GM15510 (cell line): Measurements from ENCODE around the gene CTAGE9.

Source experiments
- POLR2A ChIP-seq: IDR thresholded peaks from 3 replicates; pipeline ENCODE4 v1.6.1; 2011; ENCODE audit warnings: borderline replicate concordance; ENCODE audit not compliant: insufficient read length; ENCODE audit errors: extremely low read depth

The CTAGE9 gene

GRCh38 chr6:131692031-131692430, 18.8 kb downstream of the CTAGE9 start:
- no peak for TF ChIP-seq POLR2A

GRCh38 chr6:131688286-131688685, 22.5 kb downstream of the CTAGE9 start:
- no peak for TF ChIP-seq POLR2A

GRCh38 chr6:131687022-131687421, 23.8 kb downstream of the CTAGE9 start:
- no peak for TF ChIP-seq POLR2A

DNA sequence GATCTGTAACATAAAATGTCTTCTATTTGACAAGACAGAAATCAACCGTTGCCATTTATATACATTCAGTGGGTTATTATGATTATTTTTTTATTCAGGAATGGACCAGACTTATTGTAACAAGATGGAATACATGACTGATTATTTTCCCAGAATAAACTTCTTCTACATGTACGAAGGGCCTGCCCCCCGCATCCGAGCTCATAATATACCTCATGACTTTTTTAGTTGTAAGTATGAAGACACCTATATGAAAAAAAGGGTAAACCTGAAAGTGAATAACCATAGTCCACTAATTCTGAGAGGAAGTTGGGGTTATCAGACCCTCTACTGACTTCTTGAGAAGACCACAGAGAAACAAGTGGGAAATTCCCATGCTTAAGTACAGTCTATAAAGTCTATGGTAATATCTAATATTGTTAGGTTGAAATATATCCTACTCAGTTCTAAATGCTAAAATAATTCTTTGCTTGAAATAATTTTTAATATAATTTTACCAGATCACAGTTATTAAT, 25.5 kb downstream of the CTAGE9 start:
- no peak for TF ChIP-seq POLR2A

- no peak for TF ChIP-seq POLR2A
These were observed 27.3 kb downstream of the CTAGE9 start for GRCh38 chr6:131683479-131683878.

GRCh38 chr6:131682442-131682841, 28.4 kb downstream of the CTAGE9 start:
- TF ChIP-seq POLR2A = no peak

DNA sequence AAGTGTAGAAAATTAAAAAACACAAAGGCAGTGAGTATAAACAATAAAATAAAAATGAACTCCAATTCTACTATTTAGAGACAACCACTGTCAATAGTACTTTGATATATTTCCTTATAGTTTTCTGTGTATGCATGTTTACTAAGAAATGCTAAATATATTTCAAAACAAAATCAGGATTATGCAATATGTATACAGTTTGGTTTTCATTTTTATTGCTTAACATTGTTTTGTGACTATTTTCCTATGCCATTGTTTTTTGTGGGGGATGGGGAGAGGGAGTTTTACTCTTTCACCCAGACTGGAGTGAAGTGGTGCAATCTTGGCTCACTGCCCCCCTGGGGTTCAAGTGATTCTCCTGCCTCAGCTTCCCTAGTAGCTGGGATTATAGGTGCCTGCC, 29.2 kb downstream of the CTAGE9 start:
- TF ChIP-seq POLR2A = no peak

DNA sequence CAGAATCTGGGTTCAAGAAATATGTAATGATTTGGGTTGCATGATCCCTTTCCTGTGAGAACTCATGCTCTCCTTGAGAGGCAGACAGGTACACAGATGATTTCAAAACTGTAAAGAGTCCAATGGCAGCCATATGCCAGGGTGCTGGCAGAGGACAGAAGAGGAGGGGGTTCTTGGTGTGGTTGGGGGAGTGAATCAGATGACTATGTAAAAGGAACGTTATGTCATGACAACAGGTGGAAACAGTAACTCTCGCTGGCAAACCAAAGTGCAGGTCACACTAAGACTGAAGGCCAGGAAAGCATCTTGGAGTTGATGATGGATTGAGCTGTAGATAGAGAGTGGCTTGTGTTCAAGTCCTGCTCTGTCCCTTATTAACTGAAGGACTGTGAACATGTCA, 29.9 kb downstream of the CTAGE9 start:
- TF ChIP-seq POLR2A = no peak

DNA sequence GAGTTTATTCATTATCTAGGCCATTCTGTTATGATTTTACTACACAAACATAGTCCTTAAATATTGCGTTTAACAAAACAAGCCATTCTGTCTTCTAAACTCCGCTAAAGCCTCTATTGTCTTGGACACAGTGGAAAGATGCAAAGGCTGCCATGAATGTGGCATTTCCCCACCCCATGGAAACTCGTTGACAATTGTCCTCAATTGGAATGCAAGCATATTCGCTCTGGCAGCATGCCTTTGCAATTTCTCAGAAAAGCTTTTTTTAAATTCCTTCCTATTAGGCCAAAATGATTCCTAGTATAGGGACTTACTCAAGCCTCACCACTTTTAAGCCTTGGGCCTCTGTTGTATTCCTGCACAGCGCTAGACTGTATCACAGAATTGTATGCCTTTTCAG, 32.4 kb downstream of the CTAGE9 start:
- TF ChIP-seq POLR2A = no peak

DNA sequence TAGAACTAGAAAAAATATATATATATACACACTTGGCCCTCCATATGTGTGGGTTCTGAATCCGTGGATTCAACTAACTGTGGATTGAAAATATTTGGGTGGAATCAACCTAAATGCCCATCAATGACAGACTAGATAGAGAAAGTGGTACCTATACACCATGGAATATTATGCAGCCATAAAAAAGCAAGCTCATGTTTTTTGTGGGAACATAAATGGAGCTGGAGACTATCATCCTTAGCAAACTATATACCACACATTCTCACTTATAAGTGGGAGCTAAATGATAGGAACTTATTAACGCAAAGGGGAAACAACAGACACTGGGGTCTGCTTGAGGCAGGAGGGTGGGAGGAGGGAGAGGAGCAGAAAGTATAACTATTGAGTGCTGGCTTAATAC, 37.6 kb downstream of the CTAGE9 start:
- TF ChIP-seq POLR2A = no peak

- TF ChIP-seq POLR2A = no peak
These were observed 40.9 kb downstream of the CTAGE9 start for GRCh38 chr6:131669891-131670290.

- TF ChIP-seq POLR2A = no peak
These were observed 47.1 kb downstream of the CTAGE9 start for GRCh38 chr6:131663578-131664165.

DNA sequence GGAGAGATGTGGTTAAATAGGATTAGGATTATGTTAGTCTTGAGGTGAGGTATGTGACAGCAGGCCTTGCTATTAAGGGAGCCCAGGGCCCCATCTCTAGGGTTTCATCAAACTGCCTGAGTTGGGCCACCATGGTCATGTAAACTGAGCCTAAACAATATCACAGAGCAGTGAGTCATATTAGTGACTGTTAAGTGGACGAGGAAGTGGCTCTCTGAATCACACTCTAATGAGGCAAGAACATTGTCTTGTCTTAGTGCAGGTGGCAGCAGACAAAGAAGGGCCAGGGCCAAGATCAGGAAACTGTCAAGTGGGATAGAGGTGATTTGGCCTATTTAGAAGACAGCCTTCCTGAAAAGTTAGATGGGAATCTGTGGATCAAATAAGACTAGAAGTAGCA, 50.6 kb downstream of the CTAGE9 start:
- no peak for TF ChIP-seq POLR2A
